Measurements from ENCODE around the gene PIGL.

The PIGL gene

DNA sequence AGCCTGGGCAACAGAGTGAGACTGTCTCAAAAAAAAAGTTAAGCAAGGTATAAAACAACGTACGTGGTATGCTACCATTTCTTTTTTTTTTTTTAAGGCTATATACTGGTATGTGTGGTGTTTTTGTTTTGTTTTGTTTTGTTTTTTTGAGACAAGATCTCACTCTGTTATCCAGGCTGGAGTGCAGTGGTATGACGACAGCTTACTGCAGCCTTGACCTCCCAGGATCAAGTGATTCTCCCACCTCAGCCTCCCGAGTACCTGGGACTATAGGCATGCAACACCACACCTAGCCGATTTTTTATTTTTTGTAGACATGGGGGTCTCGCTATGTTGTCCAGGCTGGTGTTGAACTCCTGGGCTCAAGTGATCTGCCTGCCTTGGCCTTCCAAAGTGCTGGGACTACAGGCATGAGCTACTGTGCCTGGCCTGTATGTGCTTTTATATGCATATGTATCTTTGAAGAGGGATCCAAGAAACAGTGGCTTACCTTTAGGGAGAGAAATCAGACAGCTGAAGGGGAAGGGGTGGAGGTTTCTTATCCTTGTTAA lies 129.8 kb downstream of the PIGL start:
- H3K9ac ChIP-seq (ENCODE audit: low read length): no peak overlapping the region
- peaks cover 21% of the 10 kb centered on the region for H3K79me2 ChIP-seq (ENCODE audit: insufficient read depth, low read length)
- H3K9me3 ChIP-seq (ENCODE audit: low read length): no peaks in the 10 kb centered on the region
- no peak for TF ChIP-seq EZH2 (IDR thresholded peaks at IDR 0.05; ENCODE audit: borderline replicate concordance, low read length)
- TF ChIP-seq, protein P1, sequence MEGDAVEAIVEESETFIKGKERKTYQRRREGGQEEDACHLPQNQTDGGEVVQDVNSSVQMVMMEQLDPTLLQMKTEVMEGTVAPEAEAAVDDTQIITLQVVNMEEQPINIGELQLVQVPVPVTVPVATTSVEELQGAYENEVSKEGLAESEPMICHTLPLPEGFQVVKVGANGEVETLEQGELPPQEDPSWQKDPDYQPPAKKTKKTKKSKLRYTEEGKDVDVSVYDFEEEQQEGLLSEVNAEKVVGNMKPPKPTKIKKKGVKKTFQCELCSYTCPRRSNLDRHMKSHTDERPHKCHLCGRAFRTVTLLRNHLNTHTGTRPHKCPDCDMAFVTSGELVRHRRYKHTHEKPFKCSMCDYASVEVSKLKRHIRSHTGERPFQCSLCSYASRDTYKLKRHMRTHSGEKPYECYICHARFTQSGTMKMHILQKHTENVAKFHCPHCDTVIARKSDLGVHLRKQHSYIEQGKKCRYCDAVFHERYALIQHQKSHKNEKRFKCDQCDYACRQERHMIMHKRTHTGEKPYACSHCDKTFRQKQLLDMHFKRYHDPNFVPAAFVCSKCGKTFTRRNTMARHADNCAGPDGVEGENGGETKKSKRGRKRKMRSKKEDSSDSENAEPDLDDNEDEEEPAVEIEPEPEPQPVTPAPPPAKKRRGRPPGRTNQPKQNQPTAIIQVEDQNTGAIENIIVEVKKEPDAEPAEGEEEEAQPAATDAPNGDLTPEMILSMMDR (IDR thresholded peaks at IDR 0.05; ENCODE audit: low read length): no peak
- H3K36me3 ChIP-seq (ENCODE audit: insufficient read depth, low read length): peaks cover 72% of the 10 kb centered on the region
- peaks cover 33% of the 10 kb centered on the region for H3K4me1 ChIP-seq (ENCODE audit: insufficient read depth, low read length, severe bottlenecking)
- no peak overlapping the region for H3K4me2 ChIP-seq (ENCODE audit: low read length)
- H4K20me1 ChIP-seq (ENCODE audit: insufficient read depth, low read length): no peaks in the 10 kb centered on the region
- no peaks in the 10 kb centered on the region for H3K27me3 ChIP-seq (ENCODE audit: insufficient read depth, low read length)
- H2AFZ ChIP-seq (ENCODE audit: low read length): no peak overlapping the region
- 0 out of 2 replicates have a peak, but pooled peaks cover 8% of the 10 kb centered on the region for H3F3A ChIP-seq (ENCODE audit: insufficient read depth, low read length)
- no peak overlapping the region for H3K27ac ChIP-seq (ENCODE audit: low read depth, low read length, poor library complexity, severe bottlenecking)
- H3K9me2 ChIP-seq (ENCODE audit: low read depth, low read length): no peaks in the 10 kb centered on the region
- H3K4me3 ChIP-seq (ENCODE audit: low read depth, low read length, poor library complexity, severe bottlenecking): no peak overlapping the region

DNA sequence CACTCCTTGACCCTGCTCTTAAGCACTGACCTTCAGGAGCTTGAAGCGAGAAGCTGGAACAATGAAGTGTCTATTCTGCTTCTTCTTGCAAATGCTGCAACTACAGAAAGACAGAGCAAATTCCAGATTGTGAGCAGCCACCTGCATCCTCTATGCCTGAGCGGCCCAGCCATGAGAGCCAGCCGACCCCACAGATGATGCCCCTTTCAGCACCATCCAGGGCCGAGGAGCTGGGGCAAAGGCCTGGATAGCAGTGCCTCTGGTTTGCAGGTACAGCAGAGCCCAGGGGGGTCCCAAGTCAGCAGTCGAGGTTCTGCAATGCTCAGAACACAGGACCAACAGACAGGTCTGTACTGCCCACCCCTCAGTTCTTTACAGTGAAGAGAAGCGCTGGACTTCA lies 131.6 kb downstream of the PIGL start:
- H3K9me2 ChIP-seq (ENCODE audit: low read depth, low read length): no peaks in the 10 kb centered on the region
- no peaks in the 10 kb centered on the region for H3K9me3 ChIP-seq (ENCODE audit: low read length)
- H3F3A ChIP-seq (ENCODE audit: insufficient read depth, low read length): 0 out of 2 replicates have a peak, but pooled peaks cover 8% of the 10 kb centered on the region
- no peak overlapping the region for H2AFZ ChIP-seq (ENCODE audit: low read length)
- H3K27ac ChIP-seq (ENCODE audit: low read depth, low read length, poor library complexity, severe bottlenecking): peak overlapping the region; percentile 91
- H3K4me1 ChIP-seq (ENCODE audit: insufficient read depth, low read length, severe bottlenecking): peaks cover 35% of the 10 kb centered on the region
- H3K4me3 ChIP-seq (ENCODE audit: low read depth, low read length, poor library complexity, severe bottlenecking): no peak overlapping the region
- peaks cover 32% of the 10 kb centered on the region for H3K79me2 ChIP-seq (ENCODE audit: insufficient read depth, low read length)
- H3K9ac ChIP-seq (ENCODE audit: low read length): no peak overlapping the region; the same call in 1 of the 2 replicates
- H3K27me3 ChIP-seq (ENCODE audit: insufficient read depth, low read length): no peaks in the 10 kb centered on the region
- TF ChIP-seq, protein P1 (IDR thresholded peaks at IDR 0.05; ENCODE audit: low read length): no peak
- no peak for TF ChIP-seq EZH2 (IDR thresholded peaks at IDR 0.05; ENCODE audit: borderline replicate concordance, low read length)
- H4K20me1 ChIP-seq (ENCODE audit: insufficient read depth, low read length): no peaks in the 10 kb centered on the region
- H3K36me3 ChIP-seq (ENCODE audit: insufficient read depth, low read length): peaks cover 58% of the 10 kb centered on the region
- H3K4me2 ChIP-seq (ENCODE audit: low read length): no peak overlapping the region

DNA sequence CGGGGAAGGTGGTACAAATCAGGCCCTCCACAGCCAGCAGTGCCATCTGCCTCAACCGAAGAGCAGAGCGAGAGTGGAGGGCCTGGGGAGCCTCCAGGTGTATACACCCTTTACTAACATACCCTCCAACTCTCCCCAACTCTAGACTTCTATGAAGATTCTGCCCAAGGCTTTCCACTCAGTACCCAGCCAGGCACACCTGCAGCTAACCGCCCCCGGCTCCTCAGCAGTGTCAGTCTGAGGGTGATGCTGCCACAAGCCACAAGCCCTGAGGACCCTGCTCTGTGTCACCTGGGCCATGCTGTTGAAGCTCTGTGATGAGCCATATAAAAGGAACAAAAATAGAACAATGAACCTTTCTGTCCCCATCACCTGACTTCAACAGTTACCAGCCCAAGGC lies 132.4 kb downstream of the PIGL start:
- Histone ChIP-seq H3K27ac (ENCODE audit: low read depth, low read length, poor library complexity, severe bottlenecking) (peak overlapping the region; percentile 91), H2AFZ (ENCODE audit: low read length) (no peak overlapping the region), H3K36me3 (ENCODE audit: insufficient read depth, low read length) (peaks cover 51% of the 10 kb centered on the region), H3K9ac (ENCODE audit: low read length) (no peak overlapping the region; the same call in 1 of the 2 replicates), H3K4me3 (ENCODE audit: low read depth, low read length, poor library complexity, severe bottlenecking) (peak overlapping the region; percentile 8), H3K9me3 (ENCODE audit: low read length) (no peaks in the 10 kb centered on the region), H3F3A (ENCODE audit: insufficient read depth, low read length) (0 out of 2 replicates have a peak, but pooled peaks cover 8% of the 10 kb centered on the region), H3K27me3 (ENCODE audit: insufficient read depth, low read length) (no peaks in the 10 kb centered on the region), H3K79me2 (ENCODE audit: insufficient read depth, low read length) (peaks cover 32% of the 10 kb centered on the region), H3K4me2 (ENCODE audit: low read length) (peak overlapping the region; percentile 45), H3K4me1 (ENCODE audit: insufficient read depth, low read length, severe bottlenecking) (peaks cover 42% of the 10 kb centered on the region), H4K20me1 (ENCODE audit: insufficient read depth, low read length) (no peaks in the 10 kb centered on the region), H3K9me2 (ENCODE audit: low read depth, low read length) (no peaks in the 10 kb centered on the region)
- TF ChIP-seq, protein P1 (IDR thresholded peaks at IDR 0.05; ENCODE audit: low read length): no peak
- no peak for TF ChIP-seq EZH2 (IDR thresholded peaks at IDR 0.05; ENCODE audit: borderline replicate concordance, low read length)
